Endothelial cell (in vitro differentiated cells): ENCODE results near the gene FBXL20. TPM values are rescaled to one million over a fixed set of nuclear protein-coding genes. Genes with fewer than 3 reads are reported as not detected.
"Not testable (repeated sequence)": the region's sequence is repeated elsewhere in the genome, so short reads cannot be mapped to it uniquely, and the experiment has no call there.

Source experiments
- DNase-seq: peaks from one replicate; pipeline ENCODE4 v3.0.0; 2021; ENCODE audit warnings: low spot score
- H3K27ac Mint-ChIP-seq: one replicate; pipeline ENCODE4 v1.8.0; 2021; ENCODE audit warnings: mixed read lengths, inconsistent platforms; ENCODE audit not compliant: unreplicated experiment
- H3K27me3 Mint-ChIP-seq: one replicate; pipeline ENCODE4 v1.8.0; 2021; ENCODE audit warnings: mild to moderate bottlenecking, moderate library complexity, mixed read lengths, inconsistent platforms; ENCODE audit not compliant: unreplicated experiment
- H3K36me3 Mint-ChIP-seq: one replicate; pipeline ENCODE4 v1.8.0; 2021; ENCODE audit warnings: mild to moderate bottlenecking, low read depth, mixed read lengths, inconsistent platforms; ENCODE audit not compliant: unreplicated experiment
- H3K4me1 Mint-ChIP-seq: one replicate; pipeline ENCODE4 v1.8.0; 2021; ENCODE audit warnings: mild to moderate bottlenecking, mixed read lengths, inconsistent platforms; ENCODE audit not compliant: unreplicated experiment
- H3K4me3 Mint-ChIP-seq: one replicate; pipeline ENCODE4 v1.8.0; 2021; ENCODE audit warnings: mild to moderate bottlenecking, mixed read lengths, inconsistent platforms; ENCODE audit not compliant: unreplicated experiment
- H3K9me3 Mint-ChIP-seq: one replicate; pipeline ENCODE4 v1.8.0; 2021; ENCODE audit warnings: mixed read lengths, inconsistent platforms; ENCODE audit not compliant: unreplicated experiment
- CTCF ChIP-seq: fragments of 200-600 bp; sonication (generic); IDR thresholded peaks from one replicate; pipeline ENCODE4 v1.5.0; 2021; ENCODE audit warnings: antibody characterized with exemption; ENCODE audit not compliant: unreplicated experiment
- total RNA-seq: library from RNA; stranded (reverse); fragmentation: NEBNext Ultra II Directional; extraction: Animal tissue kit (Norgen Biotek cat#: 25700); gene quantifications from one replicate; pipeline ENCODE4 v1.2.1, GENCODE V29; 2021; ENCODE audit not compliant: unreplicated experiment

Gene FBXL20
- total RNA-seq, 1 donor from 2014 or later: 26.6 TPM

GRCh38 chr17:39341541-39341940 lies 59.9 kb downstream of the FBXL20 start:
- no peak overlapping the region for H3K4me3 Mint-ChIP-seq
- DNase-seq: no peak
- H3K36me3 Mint-ChIP-seq: peaks cover 13% of the 10 kb centered on the region
- peaks cover 2% of the 10 kb centered on the region for H3K27me3 Mint-ChIP-seq
- TF ChIP-seq CTCF: no peak
- H3K27ac Mint-ChIP-seq: no peak overlapping the region
- peaks cover 12% of the 10 kb centered on the region for H3K4me1 Mint-ChIP-seq
- no peaks in the 10 kb centered on the region for H3K9me3 Mint-ChIP-seq

GRCh38 chr17:39340731-39341130 lies 60.7 kb downstream of the FBXL20 start:
- peaks cover 18% of the 10 kb centered on the region for H3K36me3 Mint-ChIP-seq
- peaks cover 12% of the 10 kb centered on the region for H3K4me1 Mint-ChIP-seq
- H3K27me3 Mint-ChIP-seq: peaks cover 2% of the 10 kb centered on the region
- no peak overlapping the region for H3K4me3 Mint-ChIP-seq
- no peak overlapping the region for H3K27ac Mint-ChIP-seq
- no peak for TF ChIP-seq CTCF
- peaks cover 4% of the 10 kb centered on the region for H3K9me3 Mint-ChIP-seq
- DNase-seq: no peak

GRCh38 chr17:39339272-39339671 lies 62.2 kb downstream of the FBXL20 start:
- no peak for TF ChIP-seq CTCF
- peak; percentile 33 for DNase-seq
- Mint-ChIP-seq H3K27ac (peak overlapping the region; percentile 91), H3K4me1 (peaks cover 12% of the 10 kb centered on the region), H3K9me3 (peaks cover 4% of the 10 kb centered on the region), H3K4me3 (no peak overlapping the region), H3K27me3 (peaks cover 2% of the 10 kb centered on the region), H3K36me3 (peaks cover 20% of the 10 kb centered on the region)

GRCh38 chr17:39337649-39338048 lies 63.8 kb downstream of the FBXL20 start:
- H3K27ac Mint-ChIP-seq, H3K4me3 Mint-ChIP-seq, DNase-seq, H3K27me3 Mint-ChIP-seq, H3K9me3 Mint-ChIP-seq: not testable (repeated sequence)
- Mint-ChIP-seq H3K4me1 (peaks cover 12% of the 10 kb centered on the region), H3K36me3 (peaks cover 23% of the 10 kb centered on the region)

- peaks cover 24% of the 10 kb centered on the region for H3K36me3 Mint-ChIP-seq
- H3K9me3 Mint-ChIP-seq: peaks cover 4% of the 10 kb centered on the region
- no peak for TF ChIP-seq CTCF
- no peak overlapping the region for H3K27ac Mint-ChIP-seq
- no peak for DNase-seq
- H3K27me3 Mint-ChIP-seq: peaks cover 2% of the 10 kb centered on the region
- H3K4me3 Mint-ChIP-seq: no peak overlapping the region
- peaks cover 12% of the 10 kb centered on the region for H3K4me1 Mint-ChIP-seq
Measured at GRCh38 chr17:39335704-39336223, 65.7 kb downstream of the FBXL20 start.

GRCh38 chr17:39334008-39334744 lies 67.2 kb downstream of the FBXL20 start:
- peaks cover 21% of the 10 kb centered on the region for H3K36me3 Mint-ChIP-seq
- not testable (repeated sequence) for H3K4me3 Mint-ChIP-seq, H3K27ac Mint-ChIP-seq, H3K9me3 Mint-ChIP-seq, H3K4me1 Mint-ChIP-seq, H3K27me3 Mint-ChIP-seq, DNase-seq
